ENCODE measurements around the gene MEDAG.

MEDAG gene

GRCh38 chr13:30966101-30966500, 60.0 kb downstream of the MEDAG start:
- no peak for DNase-seq

DNA sequence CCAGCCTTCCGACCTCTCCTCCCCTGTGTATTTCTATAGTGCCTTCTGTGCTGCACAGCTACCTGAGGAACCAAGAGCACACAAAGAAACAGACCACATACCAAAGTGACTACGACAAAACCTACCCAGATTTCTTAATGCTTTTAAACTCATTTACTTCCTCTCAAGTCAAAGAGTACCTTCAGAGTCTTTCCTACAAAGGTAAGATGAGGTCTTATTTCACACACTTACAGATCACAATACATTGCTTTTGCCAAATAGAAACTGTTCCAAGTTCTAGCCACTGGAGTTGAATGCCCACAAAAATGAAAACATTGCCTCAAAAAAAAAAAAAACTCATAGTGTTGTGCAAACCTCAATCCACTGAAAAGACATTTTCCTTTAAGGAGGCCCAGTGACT, 62.8 kb downstream of the MEDAG start:
- no peak for DNase-seq

- no peak for DNase-seq
These were observed 65.5 kb downstream of the MEDAG start for GRCh38 chr13:30971575-30971974.

- DNase-seq, result peak; percentile 85
These were observed 66.9 kb downstream of the MEDAG start for GRCh38 chr13:30972888-30973377.

DNA sequence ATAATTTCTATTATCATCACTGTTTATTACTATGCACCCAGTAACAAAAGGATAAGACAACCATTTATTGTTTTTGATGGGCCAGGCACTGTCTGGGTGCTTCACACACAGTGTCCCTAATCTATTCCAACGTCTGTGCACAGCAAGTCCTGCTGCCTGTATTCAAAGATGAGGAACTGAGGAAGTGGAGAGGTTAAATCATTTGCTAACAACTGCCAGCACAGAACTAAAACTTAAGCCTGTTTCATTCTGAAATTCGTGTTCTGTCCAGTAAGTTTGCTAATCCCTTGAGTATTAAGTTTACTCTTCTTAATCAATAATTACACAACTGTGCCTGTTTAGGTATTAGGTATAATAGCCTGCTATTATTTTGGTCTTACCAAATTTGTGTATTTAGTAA, 68.3 kb downstream of the MEDAG start:
- DNase-seq, result no peak

Measured in DMS53 (cell line).